Kidney (tissue), 14 donors: ENCODE measurements around the gene FAM13A. TPM values are rescaled to one million over a fixed set of nuclear protein-coding genes. Genes with fewer than 3 reads are reported as not detected.

Experiments used
- DNase-seq, 5 donors: peaks; one replicate each; pipeline ENCODE4 v3.0.0-alpha.2; 2013 to 2020
- FAIRE-seq: peaks from 2 replicates; lab custom pipeline; 2012; peaks lifted over from hg19 to GRCh38; lab: Jason Lieb, UNC
- H3K27ac ChIP-seq, 2 donors: one replicate each; pipeline ENCODE4 v1.7.0; 2013; ENCODE audit warnings: low read depth in 2 of 2, low read length in 2 of 2, inconsistent platforms in 1 of 2
- H3K27me3 ChIP-seq: one replicate; pipeline ENCODE4 v1.7.1; 2013; ENCODE audit warnings: low read length, inconsistent platforms; ENCODE audit not compliant: control insufficient read depth, insufficient read depth
- H3K36me3 ChIP-seq, 3 donors: one replicate each; pipeline versions ENCODE4 v1.7.0 to v1.7.1; 2013; ENCODE audit warnings: low read length in 3 of 3, control low read depth in 1 of 3, inconsistent platforms in 1 of 3; ENCODE audit not compliant: insufficient read depth in 3 of 3, control insufficient read depth in 2 of 3
- H3K4me1 ChIP-seq, 3 donors: one replicate each; pipeline versions ENCODE4 v1.7.0 to v1.7.1; 2013; ENCODE audit warnings: low read length in 3 of 3, inconsistent platforms in 1 of 3, low read depth in 1 of 3; ENCODE audit not compliant: control insufficient read depth in 2 of 3, insufficient read depth in 2 of 3
- H3K4me3 ChIP-seq, 3 donors: one replicate each; pipeline versions ENCODE4 v1.7.0 to v1.8.1; 2013; ENCODE audit warnings: low read length in 3 of 3, control low read depth in 1 of 3, inconsistent platforms in 1 of 3
- H3K9ac ChIP-seq, 3 donors: one replicate each; pipeline versions ENCODE4 v1.7.0 to v1.7.1; 2013; ENCODE audit warnings: low read length in 3 of 3, control low read depth in 1 of 3, inconsistent platforms in 1 of 3
- H3K9me3 ChIP-seq, 3 donors: one replicate each; pipeline versions ENCODE4 v1.7.0 to v1.7.1; 2013; ENCODE audit warnings: low read length in 3 of 3, control low read depth in 1 of 3, inconsistent platforms in 1 of 3; ENCODE audit not compliant: control insufficient read depth in 2 of 3, insufficient read depth in 1 of 3
- CTCF ChIP-seq: IDR thresholded peaks from 3 replicates; pipeline ENCODE4 v1.5.1; 2012; ENCODE audit warnings: mild to moderate bottlenecking, moderate library complexity, borderline replicate concordance; ENCODE audit not compliant: insufficient read depth; ENCODE audit errors: extremely low read depth
- intact Hi-C: fragments of 100-400 bp; cut with DNase I; formaldehyde crosslinking; loops from one replicate; pipeline ENCODE4 v1.11.1; 2022
- polyA plus RNA-seq: library from polyadenylated mRNA; stranded (reverse); fragments of 350-450 nt; fragmentation: Illumina TruSeq; extraction: RNeasy Lipid Tissue Mini Kit (QIAGEN cat#74804); gene quantifications from one replicate; pipeline ENCODE4 v1.2.3, GENCODE V29; 2014; ENCODE audit warnings: low read depth, low replicate concordance; ENCODE audit not compliant: insufficient read depth
- total RNA-seq: library from RNA; stranded (reverse); fragmentation: NEBNext Ultra II Directional; extraction: Animal tissue kit (Norgen Biotek cat#: 25700); gene quantifications from one replicate; pipeline ENCODE4 v1.2.1, GENCODE V29; 2021
- donor health status: control.
- donor health status: control.
- donor health status: control.
- donor health status: control.
- donor health status: control.
- donor health status: DM: yes; HTN: yes; CAD: no.
- donor health status: Normal renal cell carcinoma (clear cell type).

FAM13A gene
- total and polyA plus RNA-seq, 2 donors from 2014 or later = 12.9 to 48.3 TPM

- Histone ChIP-seq H3K9ac (no peak overlapping the region), H3K36me3 (no peaks in the 10 kb centered on the region), H3K27me3 (no peaks in the 10 kb centered on the region), H3K4me3 (no peak overlapping the region), H3K27ac (no peak overlapping the region), H3K9me3 (no peaks in the 10 kb centered on the region), H3K4me1 (no peaks in the 10 kb centered on the region)
- DNase-seq (no peak), FAIRE-seq (no peak)
- TF ChIP-seq CTCF = no peak
- intact Hi-C loops = no loop called here
Measured at GRCh38 chr4:89000382-89000781, 56.6 kb downstream of the FAM13A start.

DNA sequence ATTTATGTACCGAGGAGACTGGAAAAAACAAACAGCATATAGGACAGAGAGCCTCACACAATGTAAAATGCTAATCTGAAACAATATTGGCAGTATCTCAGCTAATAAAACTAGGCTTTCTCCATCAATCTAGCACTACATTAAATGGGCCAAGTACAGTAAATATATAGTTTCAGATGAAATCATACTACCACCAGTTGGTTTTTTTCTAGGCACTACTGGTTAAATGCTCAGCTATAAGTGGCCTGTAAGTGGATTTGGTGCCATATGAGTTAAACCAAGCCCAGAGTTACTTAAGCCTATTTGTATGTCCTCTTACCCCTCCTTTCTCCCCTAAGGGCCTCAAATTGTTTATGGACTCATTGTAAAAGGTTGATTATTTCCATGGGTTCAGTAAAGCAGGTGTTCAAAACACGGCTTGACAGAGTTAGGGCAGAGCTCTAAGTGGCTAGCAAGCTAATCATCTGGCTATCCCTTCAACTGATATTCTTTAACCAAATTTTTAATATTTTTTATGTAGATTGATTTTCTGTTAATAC lies 57.5 kb downstream of the FAM13A start:
- H3K4me1 ChIP-seq = no peaks in the 10 kb centered on the region
- H3K9me3 ChIP-seq = no peaks in the 10 kb centered on the region
- H3K36me3 ChIP-seq = no peaks in the 10 kb centered on the region
- no peak for FAIRE-seq
- H3K27me3 ChIP-seq = no peaks in the 10 kb centered on the region
- no peak overlapping the region for H3K9ac ChIP-seq
- H3K27ac ChIP-seq = no peak overlapping the region
- no peak for DNase-seq
- no peak overlapping the region for H3K4me3 ChIP-seq
- intact Hi-C loops = no loop called here
- TF ChIP-seq CTCF = no peak

DNA sequence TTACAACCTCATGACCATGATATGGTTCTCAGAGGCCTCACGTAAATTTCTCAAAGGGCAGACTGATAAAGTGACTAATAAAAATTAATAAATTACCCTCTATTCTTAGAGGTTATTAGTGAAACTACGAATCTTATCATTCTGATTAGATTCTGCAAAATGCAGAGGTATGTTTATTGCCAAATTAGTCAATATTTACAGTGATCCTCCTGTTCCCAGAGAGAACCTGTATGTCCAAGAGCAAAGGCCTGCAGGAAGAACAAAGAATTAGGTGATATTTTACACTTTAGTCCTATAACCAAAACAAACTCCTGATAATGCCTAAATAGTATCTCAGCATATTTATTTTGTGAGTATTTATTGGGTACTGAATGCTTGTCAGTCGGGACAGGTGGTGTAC lies 58.1 kb downstream of the FAM13A start:
- intact Hi-C loops = no loop called here
- DNase-seq (no peak), FAIRE-seq (no peak)
- H3K9ac ChIP-seq = no peak overlapping the region
- no peaks in the 10 kb centered on the region for H3K27me3 ChIP-seq
- H3K27ac ChIP-seq = no peak overlapping the region
- no peaks in the 10 kb centered on the region for H3K4me1 ChIP-seq
- no peaks in the 10 kb centered on the region for H3K9me3 ChIP-seq
- H3K36me3 ChIP-seq = no peaks in the 10 kb centered on the region
- H3K4me3 ChIP-seq = no peak overlapping the region
- TF ChIP-seq CTCF = no peak

DNA sequence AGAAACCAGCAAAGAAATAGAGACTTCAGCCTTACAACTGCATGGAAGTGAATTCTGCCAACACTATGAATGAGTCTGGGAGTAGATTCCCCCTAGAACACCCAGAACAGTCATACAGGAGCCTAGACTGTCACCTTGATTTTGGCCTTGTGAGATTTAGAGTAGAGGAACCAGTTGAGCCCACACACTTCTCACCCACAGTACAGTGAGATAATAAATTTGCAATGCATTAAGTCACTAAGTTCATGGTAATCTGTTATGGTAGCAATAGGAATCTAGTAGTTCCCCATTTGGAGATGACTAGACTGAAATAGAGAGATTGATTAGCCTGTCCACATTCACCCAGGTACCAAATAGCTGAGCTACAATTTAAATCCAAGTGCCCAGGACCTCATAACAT lies 59.0 kb downstream of the FAM13A start:
- no peak for TF ChIP-seq CTCF
- Histone ChIP-seq H3K4me3 (no peak overlapping the region), H3K27me3 (no peaks in the 10 kb centered on the region), H3K36me3 (no peaks in the 10 kb centered on the region), H3K27ac (no peak overlapping the region), H3K4me1 (no peaks in the 10 kb centered on the region), H3K9ac (no peak overlapping the region), H3K9me3 (no peaks in the 10 kb centered on the region)
- no peak for FAIRE-seq
- intact Hi-C loops = no loop called here
- no peak for DNase-seq
